Neural progenitor cell (in vitro differentiated cells): ENCODE data around the gene TUBA8.

Source experiments
- EZH2 ChIP-seq: fragments of 200-600 bp; sonication (generic); IDR thresholded peaks from 2 replicates; pipeline ENCODE4 v1.6.1; 2017; ENCODE audit warnings: antibody characterized with exemption, mild to moderate bottlenecking, moderate library complexity
- EZH2phosphoT487 ChIP-seq: fragments of 200-600 bp; sonication (generic); IDR thresholded peaks from 2 replicates; pipeline ENCODE4 v1.6.1; 2017; ENCODE audit warnings: antibody characterized with exemption
- TF ChIP-seq, protein P1 (sequence below): fragments of 200-600 bp; sonication (generic); IDR thresholded peaks from 2 replicates; pipeline ENCODE4 v1.5.1; 2017; ENCODE audit warnings: antibody characterized with exemption, mild to moderate bottlenecking

DNA sequence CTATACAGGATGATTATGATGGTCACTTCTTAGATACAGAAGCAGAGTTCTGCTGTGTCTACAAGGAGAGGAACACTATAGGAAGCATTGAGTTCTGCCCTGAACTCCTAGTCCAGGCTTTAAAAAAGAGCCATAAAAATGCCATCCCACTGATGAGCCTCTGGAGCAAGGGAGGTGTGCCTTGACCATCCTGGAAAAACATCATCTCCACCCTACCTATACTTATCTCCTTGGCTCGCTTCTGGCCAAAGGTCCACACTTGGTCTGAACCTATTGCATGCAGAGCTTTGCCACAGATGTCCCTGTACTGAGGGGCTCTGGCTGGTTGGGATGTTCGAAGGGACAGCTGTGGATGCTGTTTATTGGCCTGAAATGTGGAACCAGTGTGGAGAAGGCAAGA, 37.1 kb upstream of the TUBA8 start:
- TF ChIP-seq, protein P1, sequence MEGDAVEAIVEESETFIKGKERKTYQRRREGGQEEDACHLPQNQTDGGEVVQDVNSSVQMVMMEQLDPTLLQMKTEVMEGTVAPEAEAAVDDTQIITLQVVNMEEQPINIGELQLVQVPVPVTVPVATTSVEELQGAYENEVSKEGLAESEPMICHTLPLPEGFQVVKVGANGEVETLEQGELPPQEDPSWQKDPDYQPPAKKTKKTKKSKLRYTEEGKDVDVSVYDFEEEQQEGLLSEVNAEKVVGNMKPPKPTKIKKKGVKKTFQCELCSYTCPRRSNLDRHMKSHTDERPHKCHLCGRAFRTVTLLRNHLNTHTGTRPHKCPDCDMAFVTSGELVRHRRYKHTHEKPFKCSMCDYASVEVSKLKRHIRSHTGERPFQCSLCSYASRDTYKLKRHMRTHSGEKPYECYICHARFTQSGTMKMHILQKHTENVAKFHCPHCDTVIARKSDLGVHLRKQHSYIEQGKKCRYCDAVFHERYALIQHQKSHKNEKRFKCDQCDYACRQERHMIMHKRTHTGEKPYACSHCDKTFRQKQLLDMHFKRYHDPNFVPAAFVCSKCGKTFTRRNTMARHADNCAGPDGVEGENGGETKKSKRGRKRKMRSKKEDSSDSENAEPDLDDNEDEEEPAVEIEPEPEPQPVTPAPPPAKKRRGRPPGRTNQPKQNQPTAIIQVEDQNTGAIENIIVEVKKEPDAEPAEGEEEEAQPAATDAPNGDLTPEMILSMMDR = no peak
- no peak for TF ChIP-seq EZH2
- no peak for TF ChIP-seq EZH2phosphoT487
